ENCODE measurements around the gene XIAP. TPM values are rescaled to one million over a fixed set of nuclear protein-coding genes. Genes with fewer than 3 reads are reported as not detected.

The XIAP gene
- total RNA-seq, 1 donor from 2014 or later, result 48.1 TPM

DNA sequence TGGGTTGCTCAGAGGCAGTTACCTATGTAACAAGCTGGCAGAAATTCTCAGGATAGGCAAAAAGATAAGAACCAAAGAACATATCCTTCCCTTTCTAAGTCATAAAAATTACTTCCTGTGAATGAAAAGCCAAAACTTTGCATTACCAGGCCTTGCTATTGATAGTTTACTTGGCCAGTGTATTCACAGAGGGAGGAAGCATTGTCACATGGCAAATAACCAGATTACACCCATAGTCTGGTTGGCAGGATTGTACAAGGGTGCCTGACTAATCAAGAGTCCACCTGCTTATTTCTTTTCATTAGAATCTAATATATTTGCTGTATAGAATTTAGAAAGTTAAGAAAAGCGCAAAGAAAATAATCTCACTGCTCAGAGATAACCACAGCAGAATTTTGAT, 14.1 kb downstream of the XIAP start:
- no peaks in the 10 kb centered on the region for H3K4me1 Mint-ChIP-seq (ENCODE audit: unreplicated experiment)
- no peaks in the 10 kb centered on the region for H3K36me3 Mint-ChIP-seq (ENCODE audit: low read depth, unreplicated experiment)
- DNase-seq (ENCODE audit: low spot score), result no peak
- TF ChIP-seq, protein P1, sequence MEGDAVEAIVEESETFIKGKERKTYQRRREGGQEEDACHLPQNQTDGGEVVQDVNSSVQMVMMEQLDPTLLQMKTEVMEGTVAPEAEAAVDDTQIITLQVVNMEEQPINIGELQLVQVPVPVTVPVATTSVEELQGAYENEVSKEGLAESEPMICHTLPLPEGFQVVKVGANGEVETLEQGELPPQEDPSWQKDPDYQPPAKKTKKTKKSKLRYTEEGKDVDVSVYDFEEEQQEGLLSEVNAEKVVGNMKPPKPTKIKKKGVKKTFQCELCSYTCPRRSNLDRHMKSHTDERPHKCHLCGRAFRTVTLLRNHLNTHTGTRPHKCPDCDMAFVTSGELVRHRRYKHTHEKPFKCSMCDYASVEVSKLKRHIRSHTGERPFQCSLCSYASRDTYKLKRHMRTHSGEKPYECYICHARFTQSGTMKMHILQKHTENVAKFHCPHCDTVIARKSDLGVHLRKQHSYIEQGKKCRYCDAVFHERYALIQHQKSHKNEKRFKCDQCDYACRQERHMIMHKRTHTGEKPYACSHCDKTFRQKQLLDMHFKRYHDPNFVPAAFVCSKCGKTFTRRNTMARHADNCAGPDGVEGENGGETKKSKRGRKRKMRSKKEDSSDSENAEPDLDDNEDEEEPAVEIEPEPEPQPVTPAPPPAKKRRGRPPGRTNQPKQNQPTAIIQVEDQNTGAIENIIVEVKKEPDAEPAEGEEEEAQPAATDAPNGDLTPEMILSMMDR (IDR thresholded peaks at IDR 0.05; ENCODE audit: unreplicated experiment), result no peak
- H3K4me3 Mint-ChIP-seq (ENCODE audit: unreplicated experiment), result no peak overlapping the region
- H3K27me3 Mint-ChIP-seq (ENCODE audit: unreplicated experiment), result no peaks in the 10 kb centered on the region
- H3K9me3 Mint-ChIP-seq (ENCODE audit: unreplicated experiment), result no peaks in the 10 kb centered on the region
- H3K27ac Mint-ChIP-seq (ENCODE audit: unreplicated experiment), result no peak overlapping the region

DNA sequence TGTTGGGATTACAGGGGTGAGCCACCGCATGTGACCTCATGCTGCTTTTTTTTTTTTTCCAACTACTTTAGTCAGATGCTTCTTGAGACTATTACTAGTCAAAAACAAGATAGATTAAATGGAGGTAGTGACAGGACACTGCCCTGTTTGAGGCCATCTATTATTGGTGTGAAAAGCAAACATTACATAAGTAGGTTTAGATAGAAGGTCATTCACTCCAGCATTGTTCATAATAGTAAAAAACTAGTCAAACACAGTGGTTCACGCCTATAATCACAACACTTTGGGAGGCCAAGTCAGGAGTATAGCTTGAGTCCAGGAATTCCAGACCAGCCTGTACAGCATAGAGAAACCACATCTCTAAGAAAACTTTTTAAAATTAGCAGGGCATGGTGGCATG, 16.3 kb downstream of the XIAP start:
- DNase-seq (ENCODE audit: low spot score), result no peak
- Mint-ChIP-seq H3K9me3 (ENCODE audit: unreplicated experiment) (no peaks in the 10 kb centered on the region), H3K27me3 (ENCODE audit: unreplicated experiment) (peaks cover 3% of the 10 kb centered on the region), H3K4me1 (ENCODE audit: unreplicated experiment) (no peaks in the 10 kb centered on the region), H3K4me3 (ENCODE audit: unreplicated experiment) (no peak overlapping the region), H3K27ac (ENCODE audit: unreplicated experiment) (no peak overlapping the region), H3K36me3 (ENCODE audit: low read depth, unreplicated experiment) (no peaks in the 10 kb centered on the region)
- TF ChIP-seq, protein P1 (IDR thresholded peaks at IDR 0.05; ENCODE audit: unreplicated experiment), result no peak

DNA sequence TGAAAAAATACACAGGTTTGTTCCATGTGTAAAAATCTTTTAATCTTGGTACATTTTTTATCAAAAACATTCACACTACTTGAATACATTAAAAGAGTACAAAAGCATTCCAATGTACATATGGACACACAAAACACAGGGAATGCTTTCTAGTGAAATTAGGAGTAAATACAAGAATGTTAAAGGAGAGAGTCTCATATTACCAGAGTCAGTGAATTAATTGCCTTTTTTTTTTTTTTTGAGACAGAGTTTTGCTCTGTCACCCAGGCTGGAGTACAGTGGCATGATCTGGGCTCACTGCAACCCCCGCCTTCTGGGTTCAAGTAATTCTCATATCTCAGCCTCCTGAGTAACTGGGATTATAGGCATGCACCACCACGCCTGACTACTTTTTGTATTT, 17.0 kb downstream of the XIAP start:
- Mint-ChIP-seq H3K27me3 (ENCODE audit: unreplicated experiment) (peaks cover 3% of the 10 kb centered on the region), H3K4me3 (ENCODE audit: unreplicated experiment) (no peak overlapping the region), H3K9me3 (ENCODE audit: unreplicated experiment) (no peaks in the 10 kb centered on the region), H3K27ac (ENCODE audit: unreplicated experiment) (no peak overlapping the region), H3K36me3 (ENCODE audit: low read depth, unreplicated experiment) (no peaks in the 10 kb centered on the region), H3K4me1 (ENCODE audit: unreplicated experiment) (no peaks in the 10 kb centered on the region)
- no peak for DNase-seq (ENCODE audit: low spot score)
- TF ChIP-seq, protein P1 (IDR thresholded peaks at IDR 0.05; ENCODE audit: unreplicated experiment), result no peak

DNA sequence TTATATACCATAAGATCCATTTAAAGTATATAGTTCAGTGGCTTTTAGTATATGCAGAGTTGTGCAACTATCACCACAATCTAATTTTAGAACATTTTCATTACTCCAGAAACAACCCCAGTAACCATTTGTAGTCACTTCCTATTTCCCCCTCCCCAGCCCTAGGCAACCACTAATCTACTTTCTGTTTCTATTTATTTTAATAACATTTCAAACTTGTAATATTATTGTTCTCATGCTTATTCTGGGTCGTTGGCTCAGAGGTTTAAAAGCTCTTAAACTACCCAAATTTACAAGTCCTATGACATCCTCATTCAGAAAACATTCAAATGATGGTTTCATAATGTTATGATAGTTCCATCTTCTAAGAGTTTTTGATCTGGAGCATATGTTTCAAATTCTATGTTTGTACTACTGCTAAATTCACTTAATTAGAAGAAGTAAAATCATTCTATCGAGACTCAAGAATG, 18.4 kb downstream of the XIAP start:
- H3K4me1 Mint-ChIP-seq (ENCODE audit: unreplicated experiment), result no peaks in the 10 kb centered on the region
- DNase-seq (ENCODE audit: low spot score), result no peak
- no peak overlapping the region for H3K27ac Mint-ChIP-seq (ENCODE audit: unreplicated experiment)
- no peaks in the 10 kb centered on the region for H3K36me3 Mint-ChIP-seq (ENCODE audit: low read depth, unreplicated experiment)
- peaks cover 3% of the 10 kb centered on the region for H3K27me3 Mint-ChIP-seq (ENCODE audit: unreplicated experiment)
- no peaks in the 10 kb centered on the region for H3K9me3 Mint-ChIP-seq (ENCODE audit: unreplicated experiment)
- TF ChIP-seq, protein P1 (IDR thresholded peaks at IDR 0.05; ENCODE audit: unreplicated experiment), result no peak
- no peak overlapping the region for H3K4me3 Mint-ChIP-seq (ENCODE audit: unreplicated experiment)

DNA sequence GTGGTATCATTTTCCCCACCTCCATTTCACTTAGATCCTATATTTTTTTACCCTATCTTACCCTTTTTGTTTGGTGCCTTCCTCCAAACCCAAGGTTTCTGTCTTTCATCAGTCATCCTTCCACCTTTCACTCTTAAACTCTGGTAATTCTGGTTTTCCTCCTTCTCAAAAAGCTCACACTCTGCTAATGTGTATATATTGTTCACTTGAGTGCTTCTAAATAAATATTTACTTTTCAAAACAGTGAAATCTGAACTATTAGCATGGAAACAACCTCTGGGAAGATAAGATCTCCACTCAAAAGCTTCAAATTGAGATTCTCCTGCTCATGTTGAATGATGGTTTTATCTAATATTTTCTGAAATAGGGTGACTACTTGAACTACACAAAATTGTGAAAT, 21.5 kb downstream of the XIAP start:
- no peak for DNase-seq (ENCODE audit: low spot score)
- no peaks in the 10 kb centered on the region for H3K4me1 Mint-ChIP-seq (ENCODE audit: unreplicated experiment)
- no peaks in the 10 kb centered on the region for H3K9me3 Mint-ChIP-seq (ENCODE audit: unreplicated experiment)
- no peak overlapping the region for H3K27ac Mint-ChIP-seq (ENCODE audit: unreplicated experiment)
- no peak overlapping the region for H3K4me3 Mint-ChIP-seq (ENCODE audit: unreplicated experiment)
- TF ChIP-seq, protein P1 (IDR thresholded peaks at IDR 0.05; ENCODE audit: unreplicated experiment), result no peak
- peaks cover 3% of the 10 kb centered on the region for H3K27me3 Mint-ChIP-seq (ENCODE audit: unreplicated experiment)
- no peaks in the 10 kb centered on the region for H3K36me3 Mint-ChIP-seq (ENCODE audit: low read depth, unreplicated experiment)

Data from endothelial cell (in vitro differentiated cells).